HCT116 (cell line): Measurements from ENCODE around the gene RORB. TPM values are rescaled to one million over a fixed set of nuclear protein-coding genes. Genes with fewer than 3 reads are reported as not detected.

Experiments
- ATAC-seq: fragments of 200-7000 bp; cut with Tn5 transposase; 2 replicates; pipeline ENCODE4 v1.9.1; 2020; ENCODE audit warnings: mild to moderate bottlenecking, moderate library complexity
- BruUV-seq: library from RNA; stranded (reverse); fragments of 400-500 nt; replicated peaks from 2 replicates; lab custom pipeline; 2021; lab: Mats Ljungman, UMichigan
- CTCF ChIA-PET: fragments of 300-600 bp; sonication (Branson Sonifier 250); formaldehyde crosslinking; loops from one replicate; lab custom pipeline; 2021; ENCODE audit warnings: antibody characterized with exemption; lab: Charles Lee
- POLR2A ChIA-PET: fragments of 300-600, 350-600 bp; sonication (Branson Sonifier 250); formaldehyde crosslinking; loops from one replicate; lab custom pipeline; 2021; ENCODE audit warnings: antibody characterized with exemption; lab: Charles Lee
- RAD21 ChIA-PET, 2 experiments: fragments of 300-600 bp; sonication (Branson Sonifier 250); formaldehyde crosslinking; loops; one replicate each; lab custom pipeline; 2023; ENCODE audit warnings: low total read pairs in 2 of 2; ENCODE audit not compliant: uncharacterized antibody in 2 of 2, unreplicated experiment in 2 of 2, low non-redundant PET in 1 of 2; lab: Charles Lee
- DNase-seq: peaks from one replicate; pipeline ENCODE4 v3.0.0-alpha.2; 2010; ENCODE audit warnings: low read depth, low spot score
- H2AFZ ChIP-seq: fragments of 200-600 bp; shearing (Covaris generic), sonication (generic); 2 replicates; pipeline ENCODE4 v1.6.1; 2017; ENCODE audit warnings: low read depth, mixed run types, mixed read lengths, antibody characterized with exemption, low read length; ENCODE audit not compliant: poor library complexity, severe bottlenecking
- H3K27ac ChIP-seq: 2 replicates; pipeline ENCODE4 v1.5.1; 2012; ENCODE audit warnings: low read depth, low read length
- H3K27me3 ChIP-seq: fragments of 200-600 bp; sonication (generic); 2 replicates; pipeline ENCODE4 v1.6.1; 2016; ENCODE audit warnings: mixed run types, low read length, mixed read lengths; ENCODE audit not compliant: insufficient read depth
- H3K36me3 ChIP-seq, 2 experiments: fragments of 200-500 bp in 1 of 2; fragments of 200-600 bp in 1 of 2; sonication (Bioruptor generic) in 1 of 2; sonication (generic) in 1 of 2; 2 replicates each; pipeline versions ENCODE4 v1.5.1 to v1.6.1; 2014 to 2016; ENCODE audit warnings: low read length in 2 of 2, inconsistent platforms in 1 of 2, mixed read lengths in 1 of 2, mixed run types in 1 of 2; ENCODE audit not compliant: insufficient read depth in 2 of 2, control insufficient read depth in 1 of 2
- H3K4me1 ChIP-seq, 2 experiments: fragments of 200-600 bp in 1 of 2; sonication (generic) in 1 of 2; 2 replicates each; pipeline versions ENCODE4 v1.5.1 to v1.6.1; 2012 to 2017; ENCODE audit warnings: low read length in 2 of 2, inconsistent platforms in 1 of 2, mild to moderate bottlenecking in 1 of 2, mixed read lengths in 1 of 2, mixed run types in 1 of 2, moderate library complexity in 1 of 2; ENCODE audit not compliant: insufficient read depth in 2 of 2, control insufficient read depth in 1 of 2
- H3K4me2 ChIP-seq: fragments of 200-600 bp; sonication (generic); 2 replicates; pipeline ENCODE4 v1.6.1; 2017; ENCODE audit warnings: mixed run types, low read length, mixed read lengths
- H3K4me3 ChIP-seq, 2 experiments: fragments of 200-600 bp in 1 of 2; sonication (generic) in 1 of 2; replicated peaks in 1 of 2; 2 replicates each; pipeline ENCODE4 v1.5.1; 2011 to 2016; ENCODE audit warnings: low read length in 2 of 2, control low read depth in 1 of 2, low read depth in 1 of 2, mild to moderate bottlenecking in 1 of 2, mixed read lengths in 1 of 2, mixed run types in 1 of 2
- H3K79me2 ChIP-seq: fragments of 200-600 bp; sonication (generic); 2 replicates; pipeline ENCODE4 v1.6.1; 2017; ENCODE audit warnings: mild to moderate bottlenecking, mixed run types, low read length, moderate library complexity, mixed read lengths; ENCODE audit not compliant: insufficient read depth
- H3K9ac ChIP-seq: fragments of 200-600 bp; sonication (generic); 2 replicates; pipeline ENCODE4 v1.6.1; 2016; ENCODE audit warnings: low read length, mixed read lengths
- H3K9me2 ChIP-seq: fragments of 200-600 bp; sonication (generic), shearing (Covaris generic); 2 replicates; pipeline ENCODE4 v1.6.1; 2017; ENCODE audit warnings: mixed run types, mild to moderate bottlenecking, moderate library complexity; ENCODE audit not compliant: insufficient read depth
- H3K9me3 ChIP-seq, 2 experiments: fragments of 200-500 bp in 1 of 2; fragments of 200-600 bp in 1 of 2; sonication (Bioruptor generic) in 1 of 2; sonication (generic) in 1 of 2; 2 replicates each; pipeline ENCODE4 v1.6.1; 2014 to 2017; ENCODE audit warnings: low read length in 2 of 2, mixed read lengths in 2 of 2, inconsistent platforms in 1 of 2, low read depth in 1 of 2, mild to moderate bottlenecking in 1 of 2, mixed run types in 1 of 2, moderate library complexity in 1 of 2; ENCODE audit not compliant: control insufficient read depth in 1 of 2, insufficient read depth in 1 of 2
- H4K20me1 ChIP-seq: fragments of 200-600 bp; sonication (generic), shearing (Covaris generic); 2 replicates; pipeline ENCODE4 v1.6.1; 2017; ENCODE audit warnings: mixed run types, mild to moderate bottlenecking, moderate library complexity; ENCODE audit not compliant: insufficient read depth
- CBX3 ChIP-seq: IDR thresholded peaks from 2 replicates; pipeline ENCODE4 v1.6.1; 2012; ENCODE audit warnings: low read depth
- CEBPB ChIP-seq: IDR thresholded peaks from 2 replicates; pipeline ENCODE4 v1.6.1; 2012; ENCODE audit warnings: low read depth
- CTCF ChIP-seq, 3 experiments: fragments of 200-600 bp in 1 of 3; sonication (generic) in 1 of 3; IDR thresholded peaks in 2 of 3; conservative IDR thresholded peaks in 1 of 3; 2 replicates each; pipeline ENCODE4 v1.5.1; 2012 to 2017; ENCODE audit warnings: low read depth in 2 of 3, low read length in 2 of 3, antibody characterized with exemption in 1 of 3, borderline replicate concordance in 1 of 3, control low read depth in 1 of 3, mild to moderate bottlenecking in 1 of 3, mixed read lengths in 1 of 3, mixed run types in 1 of 3, moderate library complexity in 1 of 3; ENCODE audit not compliant: insufficient read depth in 1 of 3
- EGR1 ChIP-seq: IDR thresholded peaks from 2 replicates; pipeline ENCODE4 v1.6.1; 2012; ENCODE audit warnings: low read depth
- EZH2 ChIP-seq: fragments of 200-600 bp; sonication (generic); IDR thresholded peaks from 2 replicates; pipeline ENCODE4 v1.6.1; 2017; ENCODE audit warnings: antibody characterized with exemption, mixed run types
- EZH2phosphoT487 ChIP-seq: fragments of 200-600 bp; IDR thresholded peaks from 2 replicates; pipeline ENCODE4 v1.6.1; 2018; ENCODE audit warnings: antibody characterized with exemption, borderline replicate concordance
- JUND ChIP-seq: IDR thresholded peaks from 2 replicates; pipeline ENCODE4 v1.6.1; 2012
- POLR2A ChIP-seq: IDR thresholded peaks from 2 replicates; pipeline ENCODE4 v1.7.0; 2011; ENCODE audit warnings: borderline replicate concordance; ENCODE audit not compliant: insufficient read depth, insufficient read length; ENCODE audit errors: extremely low read depth
- POLR2AphosphoS5 ChIP-seq: IDR thresholded peaks from 2 replicates; pipeline ENCODE4 v1.6.1; 2011; ENCODE audit warnings: mild to moderate bottlenecking, low read depth, low read length, moderate library complexity
- RAD21 ChIP-seq: IDR thresholded peaks from 2 replicates; pipeline ENCODE4 v1.6.1; 2012; ENCODE audit warnings: low read depth, mild to moderate bottlenecking
- SIN3A ChIP-seq: IDR thresholded peaks from 2 replicates; pipeline ENCODE4 v1.6.1; 2012; ENCODE audit warnings: low read depth
- SRF ChIP-seq: IDR thresholded peaks from 2 replicates; pipeline ENCODE4 v1.6.1; 2012; ENCODE audit warnings: low read depth
- TCF7L2 ChIP-seq: IDR thresholded peaks from 2 replicates; pipeline ENCODE4 v1.7.0; 2011; ENCODE audit warnings: borderline replicate concordance, inconsistent platforms; ENCODE audit not compliant: insufficient read depth, insufficient read length; ENCODE audit errors: extremely low read depth
- ZNF274 ChIP-seq: fragments of 200-500 bp; sonication (Bioruptor generic); IDR thresholded peaks from 2 replicates; pipeline ENCODE4 v1.6.1; 2014; ENCODE audit warnings: mild to moderate bottlenecking, low read depth, low read length, inconsistent platforms
- intact Hi-C: fragments of 100-400 bp; cut with micrococcal nuclease; formaldehyde crosslinking; loops from 2 replicates; pipeline ENCODE4 v1.10.0; 2022
- total RNA-seq: library from RNA; stranded (reverse); gene quantifications from one replicate; pipeline ENCODE4 v1.2.1, GENCODE V29; 2021; ENCODE audit not compliant: unreplicated experiment
- TF ChIP-seq, protein P1 (sequence below): IDR thresholded peaks from 2 replicates; pipeline ENCODE4 v1.6.1; 2012
- TF ChIP-seq, protein P2 (sequence below): IDR thresholded peaks from 2 replicates; pipeline ENCODE4 v1.6.1; 2012
- TF ChIP-seq, protein P3 (sequence below): IDR thresholded peaks from 2 replicates; pipeline ENCODE4 v1.6.1; 2011; ENCODE audit warnings: mild to moderate bottlenecking, low read length, moderate library complexity; ENCODE audit not compliant: insufficient replicate concordance; ENCODE audit errors: extremely low read depth

The RORB gene
- total RNA-seq, 1 experiment from 2014 or later: 0.02 TPM

- TF ChIP-seq POLR2A: no peak
- TF ChIP-seq POLR2AphosphoS5: no peak
- no peak for TF ChIP-seq EZH2phosphoT487
- no peak for TF ChIP-seq EZH2
- TF ChIP-seq, protein P1, sequence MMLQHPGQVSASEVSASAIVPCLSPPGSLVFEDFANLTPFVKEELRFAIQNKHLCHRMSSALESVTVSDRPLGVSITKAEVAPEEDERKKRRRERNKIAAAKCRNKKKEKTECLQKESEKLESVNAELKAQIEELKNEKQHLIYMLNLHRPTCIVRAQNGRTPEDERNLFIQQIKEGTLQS: no peak
- TF ChIP-seq, all 23 proteins: peak for 0
These were observed 3.4 kb downstream of the RORB start (continued) for GRCh38 chr9:74500584-74500924.

GRCh38 chr9:74501570-74501969 lies 4.4 kb downstream of the RORB start:
- no peaks in the 10 kb centered on the region for H3K27me3 ChIP-seq

More at GRCh38 chr9:74501570-74501969, 4.4 kb downstream of the RORB start:
- CTCF ChIA-PET: no interaction called here
- Histone ChIP-seq H3K9ac (no peak overlapping the region), H3K4me2 (no peak overlapping the region), H3K4me3 (no peak overlapping the region), H3K9me3 (no peaks in the 10 kb centered on the region), H3K4me1 (no peaks in the 10 kb centered on the region), H2AFZ (no peak overlapping the region), H3K27ac (no peak overlapping the region), H3K79me2 (no peaks in the 10 kb centered on the region), H3K9me2 (no peaks in the 10 kb centered on the region), H4K20me1 (no peaks in the 10 kb centered on the region), H3K36me3 (no peaks in the 10 kb centered on the region)
- DNase-seq: no peak
- intact Hi-C loops: no loop called here
- TF ChIP-seq, protein P2, sequence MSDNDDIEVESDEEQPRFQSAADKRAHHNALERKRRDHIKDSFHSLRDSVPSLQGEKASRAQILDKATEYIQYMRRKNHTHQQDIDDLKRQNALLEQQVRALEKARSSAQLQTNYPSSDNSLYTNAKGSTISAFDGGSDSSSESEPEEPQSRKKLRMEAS: no peak
- TF ChIP-seq EZH2phosphoT487 (no peak), JUND (no peak), SIN3A (no peak), EGR1 (no peak), RAD21 (no peak), ZNF274 (no peak), POLR2A (no peak), SRF (no peak), TCF7L2 (no peak), CTCF (IDR thresholded peaks at IDR 0.05 in 2 of 3, conservative IDR thresholded peaks at IDR 0.05 in 1 of 3; ENCODE audit: borderline replicate concordance in 1 of 3, insufficient read depth in 1 of 3, low read depth in 2 of 3, low read length in 2 of 3) (no peak), CEBPB (no peak), EZH2 (no peak), CBX3 (no peak)
- TF ChIP-seq, protein P3, sequence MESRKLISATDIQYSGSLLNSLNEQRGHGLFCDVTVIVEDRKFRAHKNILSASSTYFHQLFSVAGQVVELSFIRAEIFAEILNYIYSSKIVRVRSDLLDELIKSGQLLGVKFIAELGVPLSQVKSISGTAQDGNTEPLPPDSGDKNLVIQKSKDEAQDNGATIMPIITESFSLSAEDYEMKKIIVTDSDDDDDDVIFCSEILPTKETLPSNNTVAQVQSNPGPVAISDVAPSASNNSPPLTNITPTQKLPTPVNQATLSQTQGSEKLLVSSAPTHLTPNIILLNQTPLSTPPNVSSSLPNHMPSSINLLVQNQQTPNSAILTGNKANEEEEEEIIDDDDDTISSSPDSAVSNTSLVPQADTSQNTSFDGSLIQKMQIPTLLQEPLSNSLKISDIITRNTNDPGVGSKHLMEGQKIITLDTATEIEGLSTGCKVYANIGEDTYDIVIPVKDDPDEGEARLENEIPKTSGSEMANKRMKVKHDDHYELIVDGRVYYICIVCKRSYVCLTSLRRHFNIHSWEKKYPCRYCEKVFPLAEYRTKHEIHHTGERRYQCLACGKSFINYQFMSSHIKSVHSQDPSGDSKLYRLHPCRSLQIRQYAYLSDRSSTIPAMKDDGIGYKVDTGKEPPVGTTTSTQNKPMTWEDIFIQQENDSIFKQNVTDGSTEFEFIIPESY: no peak
- no peak for ATAC-seq
- POLR2A ChIA-PET: no interaction called here
- RAD21 ChIA-PET: no interaction called here
- BruUV-seq: no TSS peak
